H1 (cell line): ENCODE measurements around the gene SDC4. TPM values are rescaled to one million over a fixed set of nuclear protein-coding genes. Genes with fewer than 3 reads are reported as not detected.

Source experiments
- KDM4A ChIP-seq: IDR thresholded peaks from one replicate; pipeline ENCODE4 v1.7.1; 2012; ENCODE audit warnings: low read depth, mild to moderate bottlenecking, moderate library complexity, low read length, inconsistent platforms; ENCODE audit not compliant: severe bottlenecking
- POLR2AphosphoS5 ChIP-seq: IDR thresholded peaks from 2 replicates; pipeline ENCODE4 v1.6.1; 2011; ENCODE audit warnings: low read depth, low read length
- TAF1 ChIP-seq: IDR thresholded peaks from 2 replicates; pipeline ENCODE4 v1.6.1; 2011; ENCODE audit warnings: mild to moderate bottlenecking, low read depth, low read length
- YY1 ChIP-seq: IDR thresholded peaks from 2 replicates; pipeline ENCODE4 v1.6.1; 2011; ENCODE audit warnings: low read depth, mild to moderate bottlenecking, low read length
- polyA plus RNA-seq, 7 experiments: library from polyadenylated mRNA; depleted of rRNA in 3 of 7; stranded (reverse) in 5 of 7; unstranded in 2 of 7; fragments of >200 nt in 5 of 7; fragments of 200-250 nt in 2 of 7; gene quantifications; 1 replicate in 5 of 7; 2 replicates in 1 of 7; 4 replicates in 1 of 7; pipeline versions ENCODE4 v1.2.1 to v1.2.3, GENCODE V29; 2011 to 2013; ENCODE audit warnings: missing spikeins in 2 of 7, mixed read lengths in 2 of 7
- total RNA-seq: library from RNA; stranded (reverse); fragmentation: NEBNext Ultra II Directional; extraction: Animal tissue kit (Norgen Biotek cat#: 25700); gene quantifications from 2 replicates; pipeline ENCODE4 v1.2.1, GENCODE V29; 2021

The SDC4 gene
- total and polyA plus RNA-seq, 2 of the 8 experiments (the other 6 are each of a cell fraction or from before 2014, with no cell fraction given), result 34.6 to 60.2 TPM

DNA sequence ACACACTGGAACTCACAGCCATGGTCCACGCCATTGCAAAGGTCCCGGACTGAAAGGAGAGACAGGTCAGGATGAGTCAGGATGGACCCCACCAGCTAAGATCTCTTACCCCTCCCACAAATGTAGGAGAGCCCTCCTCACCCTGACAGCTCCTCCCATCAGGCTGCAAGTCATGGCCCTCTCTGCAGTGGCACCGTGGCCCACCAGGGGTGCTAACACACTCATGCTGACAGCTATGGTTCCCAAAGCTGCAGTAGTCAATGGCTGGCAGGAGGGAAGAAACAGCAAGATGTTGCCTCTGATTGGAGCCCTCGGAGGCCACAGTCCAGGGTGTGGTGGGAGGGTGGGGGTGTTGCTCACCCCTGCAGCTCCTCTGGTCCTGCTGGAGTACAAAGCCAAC, 47.3 kb downstream of the SDC4 start (continued):
- TF ChIP-seq YY1, result peak; percentile 79
- TF ChIP-seq KDM4A, result no peak
- TF ChIP-seq TAF1, result no peak
- no peak for TF ChIP-seq POLR2AphosphoS5
